PC-9 (cell line): ENCODE results near the gene NGF. TPM values are rescaled to one million over a fixed set of nuclear protein-coding genes. Genes with fewer than 3 reads are reported as not detected.

Experiments used
- BruUV-seq: library from RNA; stranded (reverse); fragments of 400-500 nt; replicated peaks from 2 replicates; lab custom pipeline; 2021; lab: Mats Ljungman, UMichigan
- CTCF ChIA-PET: fragments of 300-600 bp; sonication (Branson Sonifier 250); formaldehyde crosslinking; loops from one replicate; lab custom pipeline; 2022; ENCODE audit warnings: antibody characterized with exemption; lab: Charles Lee
- POLR2A ChIA-PET: fragments of 300-600 bp; sonication (Branson Sonifier 250); formaldehyde crosslinking; loops from one replicate; lab custom pipeline; 2022; ENCODE audit warnings: antibody characterized with exemption; ENCODE audit not compliant: unreplicated experiment; lab: Charles Lee
- DNase-seq, 2 experiments: peaks; one replicate each; pipeline versions ENCODE4 v3.0.0 to v3.0.0-alpha.2; 2015 to 2022; ENCODE audit warnings: mixed read lengths in 1 of 2
- H2AFZ ChIP-seq: fragments of 200-600 bp; sonication (generic); 2 replicates; pipeline ENCODE4 v1.8.1; 2017; ENCODE audit warnings: antibody characterized with exemption
- H3F3A ChIP-seq: fragments of 200-600 bp; sonication (generic); 2 replicates; pipeline ENCODE4 v1.8.1; 2017; ENCODE audit warnings: antibody characterized with exemption, mild to moderate bottlenecking, low read depth; ENCODE audit not compliant: insufficient read depth
- H3K27ac ChIP-seq: fragments of 200-600 bp; sonication (generic); 2 replicates; pipeline ENCODE4 v1.6.1; 2016; ENCODE audit warnings: mixed run types
- H3K27me3 ChIP-seq: fragments of 200-600 bp; sonication (generic); 2 replicates; pipeline ENCODE4 v1.6.1; 2016; ENCODE audit warnings: low read depth, mixed run types; ENCODE audit not compliant: insufficient read depth
- H3K36me3 ChIP-seq: fragments of 200-600 bp; sonication (generic); 2 replicates; pipeline ENCODE4 v1.6.1; 2016; ENCODE audit warnings: low read depth, mixed run types
- H3K4me1 ChIP-seq: fragments of 200-600 bp; sonication (generic); replicated peaks from 2 replicates; pipeline ENCODE4 v1.6.1; 2016; ENCODE audit warnings: mixed run types; ENCODE audit not compliant: insufficient read depth
- H3K4me2 ChIP-seq: fragments of 200-600 bp; sonication (generic); 2 replicates; pipeline ENCODE4 v1.6.1; 2017; ENCODE audit warnings: mixed run types
- H3K4me3 ChIP-seq: fragments of 200-600 bp; sonication (generic); 2 replicates; pipeline ENCODE4 v1.6.1; 2016; ENCODE audit warnings: mixed run types
- H3K79me2 ChIP-seq: fragments of 200-600 bp; sonication (generic); 2 replicates; pipeline ENCODE4 v1.6.1; 2017; ENCODE audit warnings: low read depth, mixed run types
- H3K9me2 ChIP-seq: fragments of 200-600 bp; sonication (generic); 2 replicates; pipeline ENCODE4 v1.8.1; 2017; ENCODE audit warnings: mild to moderate bottlenecking; ENCODE audit not compliant: insufficient read depth
- H3K9me3 ChIP-seq: fragments of 200-600 bp; sonication (generic); 2 replicates; pipeline ENCODE4 v1.8.1; 2016; ENCODE audit warnings: low read depth; ENCODE audit not compliant: insufficient read depth
- H4K20me1 ChIP-seq: fragments of 200-600 bp; sonication (generic); 2 replicates; pipeline ENCODE4 v1.8.1; 2017; ENCODE audit not compliant: insufficient read depth
- CTCF ChIP-seq: fragments of 200-600 bp; sonication (generic); conservative IDR thresholded peaks from 2 replicates; pipeline ENCODE4 v1.6.1; 2017; ENCODE audit warnings: mixed run types, antibody characterized with exemption, mild to moderate bottlenecking, moderate library complexity
- EZH2 ChIP-seq: fragments of 200-600 bp; sonication (generic); IDR thresholded peaks from 2 replicates; pipeline ENCODE4 v1.8.0; 2017; ENCODE audit warnings: antibody characterized with exemption, low read depth
- intact Hi-C: fragments of 100-400 bp; cut with micrococcal nuclease; formaldehyde crosslinking; loops from one replicate; pipeline ENCODE4 v1.10.0; 2022; ENCODE audit not compliant: unreplicated experiment
- total RNA-seq: library from RNA; stranded (reverse); gene quantifications from 2 replicates; pipeline ENCODE4 v1.2.3, GENCODE V29; 2021

Gene NGF
- total RNA-seq, 1 experiment from 2014 or later, result 5.5 TPM

- no peak for TF ChIP-seq EZH2
- no peak for TF ChIP-seq CTCF
- BruUV-seq, result no TSS peak
- Histone ChIP-seq H3K79me2 (no peaks in the 10 kb centered on the region), H3K27ac (no peak overlapping the region), H3K36me3 (no peaks in the 10 kb centered on the region), H3K4me2 (no peak overlapping the region), H3F3A (0 out of 2 replicates have a peak, but pooled peaks cover 6% of the 10 kb centered on the region), H4K20me1 (no peaks in the 10 kb centered on the region), H3K27me3 (no peaks in the 10 kb centered on the region), H2AFZ (peak overlapping the region; percentile 33; the same call in 1 of the 2 replicates), H3K4me1 (peaks cover 18% of the 10 kb centered on the region), H3K4me3 (no peak overlapping the region), H3K9me3 (no peaks in the 10 kb centered on the region; the same call in 1 of the 2 replicates), H3K9me2 (peaks cover 4% of the 10 kb centered on the region; the same call in 1 of the 2 replicates)
- POLR2A ChIA-PET, result no interaction called here
- DNase-seq, result no peak
- intact Hi-C loops, result no loop called here
- CTCF ChIA-PET, result no interaction called here
Observed at GRCh38 chr1:115377411-115377810, 39.4 kb upstream of the NGF start.

GRCh38 chr1:115374598-115374997 is 36.5 kb upstream of the NGF start:
- H3K27me3 ChIP-seq, result no peaks in the 10 kb centered on the region
- no peak overlapping the region for H3K4me2 ChIP-seq
- H3K9me3 ChIP-seq, result no peaks in the 10 kb centered on the region; the same call in 1 of the 2 replicates
- TF ChIP-seq EZH2 (no peak), CTCF (no peak)
- no peaks in the 10 kb centered on the region for H3K9me2 ChIP-seq
- no peaks in the 10 kb centered on the region for H3K36me3 ChIP-seq
- DNase-seq, result peak in 1 of 2 experiments; percentile 21
- BruUV-seq, result no TSS peak
- no peak overlapping the region for H3K4me3 ChIP-seq
- no peak overlapping the region for H2AFZ ChIP-seq
- POLR2A ChIA-PET, result no interaction called here
- no peak overlapping the region for H3K27ac ChIP-seq
- no peaks in the 10 kb centered on the region for H3K79me2 ChIP-seq
- CTCF ChIA-PET, result no interaction called here
- H3K4me1 ChIP-seq, result peaks cover 18% of the 10 kb centered on the region
- H4K20me1 ChIP-seq, result no peaks in the 10 kb centered on the region
- H3F3A ChIP-seq, result 0 out of 2 replicates have a peak, but pooled peaks cover 6% of the 10 kb centered on the region
- intact Hi-C loops, result no loop called here

GRCh38 chr1:115373305-115373704 is 35.3 kb upstream of the NGF start:
- no peak overlapping the region for H2AFZ ChIP-seq
- no peaks in the 10 kb centered on the region for H3K79me2 ChIP-seq
- 0 out of 2 replicates have a peak, but pooled peaks cover 6% of the 10 kb centered on the region for H3F3A ChIP-seq
- H3K27me3 ChIP-seq, result no peaks in the 10 kb centered on the region
- BruUV-seq, result no TSS peak
- no peak overlapping the region for H3K4me2 ChIP-seq
- H3K4me1 ChIP-seq, result peaks cover 18% of the 10 kb centered on the region
- intact Hi-C loops, result no loop called here
- H3K4me3 ChIP-seq, result no peak overlapping the region
- no peaks in the 10 kb centered on the region for H3K9me2 ChIP-seq
- H3K9me3 ChIP-seq, result no peaks in the 10 kb centered on the region; the same call in 1 of the 2 replicates
- ChIA-PET CTCF (interaction anchor here (0.7 kb wide), 1 partner anchor 186 kb away, joined by 3 read pairs; no protein-coding TSS in a partner anchor), POLR2A (interaction anchor here (0.5 to 0.7 kb wide), 2 partner anchors 53 to 1533 kb away, joined by 4 to 15 read pairs; no protein-coding TSS in a partner anchor)
- no peaks in the 10 kb centered on the region for H3K36me3 ChIP-seq
- H4K20me1 ChIP-seq, result no peaks in the 10 kb centered on the region
- TF ChIP-seq EZH2, result no peak
- TF ChIP-seq CTCF, result no peak
- H3K27ac ChIP-seq, result no peak overlapping the region
- peak; percentile 10 to 79 for DNase-seq
